ENCODE results near the gene BOD1.

Gene BOD1

GRCh38 chr5:173637340-173637739, 20.9 kb upstream of the BOD1 start:
- H3K9me3 ChIP-seq (ENCODE audit: control insufficient read depth in 1 of 2, low read length in 2 of 2): no peaks in the 10 kb centered on the region
- H3K27me3 ChIP-seq (ENCODE audit: low read depth, low read length): no peaks in the 10 kb centered on the region
- no peaks in the 10 kb centered on the region for H3K4me1 ChIP-seq (ENCODE audit: control insufficient read depth in 1 of 2, insufficient read depth in 2 of 2, low read length in 2 of 2)
- H3K27ac ChIP-seq (ENCODE audit: low read length): no peak overlapping the region
- no peak overlapping the region for H3K4me3 ChIP-seq (ENCODE audit: low read depth in 1 of 2, low read length in 2 of 2)
- no peaks in the 10 kb centered on the region for H3K36me3 ChIP-seq (ENCODE audit: control insufficient read depth in 1 of 2, insufficient read depth in 2 of 2, low read length in 2 of 2)

- H3K27me3 ChIP-seq (ENCODE audit: low read depth, low read length): no peaks in the 10 kb centered on the region
- H3K36me3 ChIP-seq (ENCODE audit: control insufficient read depth in 1 of 2, insufficient read depth in 2 of 2, low read length in 2 of 2): no peaks in the 10 kb centered on the region
- no peaks in the 10 kb centered on the region for H3K9me3 ChIP-seq (ENCODE audit: control insufficient read depth in 1 of 2, low read length in 2 of 2)
- H3K4me1 ChIP-seq (ENCODE audit: control insufficient read depth in 1 of 2, insufficient read depth in 2 of 2, low read length in 2 of 2): no peaks in the 10 kb centered on the region
- no peak overlapping the region for H3K27ac ChIP-seq (ENCODE audit: low read length)
- H3K4me3 ChIP-seq (ENCODE audit: low read depth in 1 of 2, low read length in 2 of 2): no peak overlapping the region
Observed at GRCh38 chr5:173634465-173634983, 18.1 kb upstream of the BOD1 start.

- Histone ChIP-seq H3K4me1 (ENCODE audit: control insufficient read depth in 1 of 2, insufficient read depth in 2 of 2, low read length in 2 of 2) (no peaks in the 10 kb centered on the region), H3K27ac (ENCODE audit: low read length) (no peak overlapping the region)
Observed at GRCh38 chr5:173633304-173633703, 16.9 kb upstream of the BOD1 start.

GRCh38 chr5:173631478-173631877, 15.0 kb upstream of the BOD1 start:
- no peak overlapping the region for H3K27ac ChIP-seq (ENCODE audit: low read length)
- no peak overlapping the region for H3K4me3 ChIP-seq (ENCODE audit: low read depth in 1 of 2, low read length in 2 of 2)
- H3K4me1 ChIP-seq (ENCODE audit: control insufficient read depth in 1 of 2, insufficient read depth in 2 of 2, low read length in 2 of 2): no peaks in the 10 kb centered on the region
- no peaks in the 10 kb centered on the region for H3K27me3 ChIP-seq (ENCODE audit: low read depth, low read length)
- no peaks in the 10 kb centered on the region for H3K36me3 ChIP-seq (ENCODE audit: control insufficient read depth in 1 of 2, insufficient read depth in 2 of 2, low read length in 2 of 2)
- H3K9me3 ChIP-seq (ENCODE audit: control insufficient read depth in 1 of 2, low read length in 2 of 2): no peaks in the 10 kb centered on the region

More at GRCh38 chr5:173633304-173633703, 16.9 kb upstream of the BOD1 start:
- no peaks in the 10 kb centered on the region for H3K36me3 ChIP-seq (ENCODE audit: control insufficient read depth in 1 of 2, insufficient read depth in 2 of 2, low read length in 2 of 2)
- H3K9me3 ChIP-seq (ENCODE audit: control insufficient read depth in 1 of 2, low read length in 2 of 2): no peaks in the 10 kb centered on the region
- H3K4me3 ChIP-seq (ENCODE audit: low read depth in 1 of 2, low read length in 2 of 2): no peak overlapping the region
- H3K27me3 ChIP-seq (ENCODE audit: low read depth, low read length): no peaks in the 10 kb centered on the region

- no peak overlapping the region for H3K4me3 ChIP-seq (ENCODE audit: low read depth in 1 of 2, low read length in 2 of 2)
- no peaks in the 10 kb centered on the region for H3K4me1 ChIP-seq (ENCODE audit: control insufficient read depth in 1 of 2, insufficient read depth in 2 of 2, low read length in 2 of 2)
- H3K9me3 ChIP-seq (ENCODE audit: control insufficient read depth in 1 of 2, low read length in 2 of 2): no peaks in the 10 kb centered on the region
- H3K27me3 ChIP-seq (ENCODE audit: low read depth, low read length): no peaks in the 10 kb centered on the region
- H3K27ac ChIP-seq (ENCODE audit: low read length): no peak overlapping the region
- no peaks in the 10 kb centered on the region for H3K36me3 ChIP-seq (ENCODE audit: control insufficient read depth in 1 of 2, insufficient read depth in 2 of 2, low read length in 2 of 2)
Observed at GRCh38 chr5:173630724-173631365, 14.4 kb upstream of the BOD1 start.

- no peaks in the 10 kb centered on the region for H3K27me3 ChIP-seq (ENCODE audit: low read depth, low read length)
- no peaks in the 10 kb centered on the region for H3K9me3 ChIP-seq (ENCODE audit: control insufficient read depth in 1 of 2, low read length in 2 of 2)
- no peaks in the 10 kb centered on the region for H3K4me1 ChIP-seq (ENCODE audit: control insufficient read depth in 1 of 2, insufficient read depth in 2 of 2, low read length in 2 of 2)
- no peaks in the 10 kb centered on the region for H3K36me3 ChIP-seq (ENCODE audit: control insufficient read depth in 1 of 2, insufficient read depth in 2 of 2, low read length in 2 of 2)
- H3K4me3 ChIP-seq (ENCODE audit: low read depth in 1 of 2, low read length in 2 of 2): no peak overlapping the region
- H3K27ac ChIP-seq (ENCODE audit: low read length): no peak overlapping the region
Observed at GRCh38 chr5:173629628-173630027, 13.2 kb upstream of the BOD1 start.

- Histone ChIP-seq H3K4me3 (ENCODE audit: low read depth in 1 of 2, low read length in 2 of 2) (no peak overlapping the region), H3K27me3 (ENCODE audit: low read depth, low read length) (no peaks in the 10 kb centered on the region), H3K4me1 (ENCODE audit: control insufficient read depth in 1 of 2, insufficient read depth in 2 of 2, low read length in 2 of 2) (no peaks in the 10 kb centered on the region), H3K9me3 (ENCODE audit: control insufficient read depth in 1 of 2, low read length in 2 of 2) (no peaks in the 10 kb centered on the region), H3K27ac (ENCODE audit: low read length) (no peak overlapping the region), H3K36me3 (ENCODE audit: control insufficient read depth in 1 of 2, insufficient read depth in 2 of 2, low read length in 2 of 2) (no peaks in the 10 kb centered on the region)
Observed at GRCh38 chr5:173628501-173628900, 12.1 kb upstream of the BOD1 start.

GRCh38 chr5:173627860-173628392, 11.5 kb upstream of the BOD1 start:
- Histone ChIP-seq H3K4me1 (ENCODE audit: control insufficient read depth in 1 of 2, insufficient read depth in 2 of 2, low read length in 2 of 2) (no peaks in the 10 kb centered on the region), H3K27me3 (ENCODE audit: low read depth, low read length) (no peaks in the 10 kb centered on the region), H3K9me3 (ENCODE audit: control insufficient read depth in 1 of 2, low read length in 2 of 2) (no peaks in the 10 kb centered on the region), H3K27ac (ENCODE audit: low read length) (no peak overlapping the region), H3K36me3 (ENCODE audit: control insufficient read depth in 1 of 2, insufficient read depth in 2 of 2, low read length in 2 of 2) (no peaks in the 10 kb centered on the region), H3K4me3 (ENCODE audit: low read depth in 1 of 2, low read length in 2 of 2) (no peak overlapping the region)

- no peaks in the 10 kb centered on the region for H3K36me3 ChIP-seq (ENCODE audit: control insufficient read depth in 1 of 2, insufficient read depth in 2 of 2, low read length in 2 of 2)
- no peaks in the 10 kb centered on the region for H3K27me3 ChIP-seq (ENCODE audit: low read depth, low read length)
- no peaks in the 10 kb centered on the region for H3K4me1 ChIP-seq (ENCODE audit: control insufficient read depth in 1 of 2, insufficient read depth in 2 of 2, low read length in 2 of 2)
- H3K27ac ChIP-seq (ENCODE audit: low read length): no peak overlapping the region
- H3K4me3 ChIP-seq (ENCODE audit: low read depth in 1 of 2, low read length in 2 of 2): no peak overlapping the region
- H3K9me3 ChIP-seq (ENCODE audit: control insufficient read depth in 1 of 2, low read length in 2 of 2): no peaks in the 10 kb centered on the region
Observed at GRCh38 chr5:173627271-173627670, 10.8 kb upstream of the BOD1 start.

- H3K36me3 ChIP-seq (ENCODE audit: control insufficient read depth in 1 of 2, insufficient read depth in 2 of 2, low read length in 2 of 2): no peaks in the 10 kb centered on the region
- H3K4me1 ChIP-seq (ENCODE audit: control insufficient read depth in 1 of 2, insufficient read depth in 2 of 2, low read length in 2 of 2): no peaks in the 10 kb centered on the region
- no peak overlapping the region for H3K27ac ChIP-seq (ENCODE audit: low read length)
- H3K27me3 ChIP-seq (ENCODE audit: low read depth, low read length): no peaks in the 10 kb centered on the region
- no peaks in the 10 kb centered on the region for H3K9me3 ChIP-seq (ENCODE audit: control insufficient read depth in 1 of 2, low read length in 2 of 2)
- no peak overlapping the region for H3K4me3 ChIP-seq (ENCODE audit: low read depth in 1 of 2, low read length in 2 of 2)
Observed at GRCh38 chr5:173626505-173626820, 10.0 kb upstream of the BOD1 start.

- Histone ChIP-seq H3K27me3 (ENCODE audit: low read depth, low read length) (no peaks in the 10 kb centered on the region), H3K4me3 (ENCODE audit: low read depth in 1 of 2, low read length in 2 of 2) (no peak overlapping the region)
Observed at GRCh38 chr5:173625673-173626504, 9.4 kb upstream of the BOD1 start.

More at GRCh38 chr5:173625673-173626504, 9.4 kb upstream of the BOD1 start:
- Histone ChIP-seq H3K27ac (ENCODE audit: low read length) (no peak overlapping the region), H3K9me3 (ENCODE audit: control insufficient read depth in 1 of 2, low read length in 2 of 2) (no peaks in the 10 kb centered on the region), H3K36me3 (ENCODE audit: control insufficient read depth in 1 of 2, insufficient read depth in 2 of 2, low read length in 2 of 2) (no peaks in the 10 kb centered on the region), H3K4me1 (ENCODE audit: control insufficient read depth in 1 of 2, insufficient read depth in 2 of 2, low read length in 2 of 2) (no peaks in the 10 kb centered on the region)

Data from muscle layer of duodenum (tissue), 2 donors.